Left cardiac atrium (tissue), 4 donors: Measurements from ENCODE around the gene COL27A1. TPM values are rescaled to one million over a fixed set of nuclear protein-coding genes. Genes with fewer than 3 reads are reported as not detected.

Experiments
- ATAC-seq, 2 donors: fragments of 200-7000 bp; cut with Tn5 transposase; one replicate each; pipeline ENCODE4 v1.9.1; 2020; ENCODE audit warnings: mild to moderate bottlenecking in 2 of 2, moderate library complexity in 2 of 2
- DNase-seq: peaks from one replicate; pipeline ENCODE4 v3.0.0-alpha.2; 2020
- intact Hi-C, 2 donors: fragments of 100-400 bp; cut with DNase I; formaldehyde crosslinking; loops; one replicate each; pipeline versions ENCODE4 v1.14.1 to v1.15.1; 2022 to 2023
- total RNA-seq, 2 donors: library from RNA; stranded (reverse); fragmentation: NEBNext Ultra II Directional; extraction: Animal tissue kit (Norgen Biotek cat#: 25700); gene quantifications; one replicate each; pipeline ENCODE4 v1.2.1, GENCODE V29; 2021
- donor health status: DM: no; HTN: yes; CAD: no.
- donor health status: DM: no; HTN: yes; CAD: no; lungs with severe emphysema.
- donor health status: DM: yes; HTN: yes; CAD: no.
- donor health status: Dilated cardiomyopathy.

The COL27A1 gene
- total RNA-seq, 2 donors from 2014 or later: 7.0 to 9.2 TPM

- ATAC-seq: no peak
- DNase-seq: no peak
- intact Hi-C loops: loop anchor here (5.0 to 10.0 kb wide), 3 partner anchors 95 to 133 kb away; no protein-coding TSS in a partner anchor
These were observed 4.4 kb downstream of the COL27A1 start for GRCh38 chr9:114159691-114160090.

- intact Hi-C loops: no loop called here
- ATAC-seq (no peak), DNase-seq (no peak)
These were observed 6.2 kb downstream of the COL27A1 start for GRCh38 chr9:114161513-114161912.

GRCh38 chr9:114163517-114163951 lies 8.2 kb downstream of the COL27A1 start:
- intact Hi-C loops: no loop called here
- ATAC-seq: peak; percentile 75 to 94
- DNase-seq: no peak

GRCh38 chr9:114164191-114164794 lies 9.0 kb downstream of the COL27A1 start:
- intact Hi-C loops: no loop called here
- ATAC-seq: no peak
- DNase-seq: peak; percentile 1

- DNase-seq (no peak), ATAC-seq (no peak)
- intact Hi-C loops: no loop called here
These were observed 10.2 kb downstream of the COL27A1 start for GRCh38 chr9:114165407-114166102.

- ATAC-seq: no peak
- intact Hi-C loops: no loop called here
- DNase-seq: no peak
These were observed 10.8 kb downstream of the COL27A1 start for GRCh38 chr9:114166103-114166470.

- DNase-seq (peak; percentile 16), ATAC-seq (no peak)
- intact Hi-C loops: no loop called here
These were observed 11.6 kb downstream of the COL27A1 start for GRCh38 chr9:114166614-114167572.

- no peak for ATAC-seq
- intact Hi-C loops: no loop called here
- peak; percentile 17 for DNase-seq
These were observed 12.3 kb downstream of the COL27A1 start for GRCh38 chr9:114167591-114168091.

- peak; percentile 16 for DNase-seq
- intact Hi-C loops: no loop called here
- ATAC-seq: no peak
These were observed 13.1 kb downstream of the COL27A1 start for GRCh38 chr9:114168281-114169028.

GRCh38 chr9:114169029-114169951 lies 14.0 kb downstream of the COL27A1 start:
- peak; percentile 21 for DNase-seq

GRCh38 chr9:114169952-114170770 lies 14.8 kb downstream of the COL27A1 start:
- DNase-seq (peak; percentile 2), ATAC-seq (no peak)
- intact Hi-C loops: no loop called here

More at GRCh38 chr9:114169029-114169951, 14.0 kb downstream of the COL27A1 start:
- intact Hi-C loops: no loop called here
- peak; percentile 55 to 63 for ATAC-seq

GRCh38 chr9:114170771-114171461 lies 15.6 kb downstream of the COL27A1 start:
- intact Hi-C loops: no loop called here
- DNase-seq: no peak
- no peak for ATAC-seq

GRCh38 chr9:114171500-114171899 lies 16.2 kb downstream of the COL27A1 start:
- intact Hi-C loops: no loop called here
- ATAC-seq (no peak), DNase-seq (no peak)

- intact Hi-C loops: no loop called here
- peak; percentile 14 for DNase-seq
These were observed 17.9 kb downstream of the COL27A1 start for GRCh38 chr9:114172981-114173833.

GRCh38 chr9:114174557-114174875 lies 19.2 kb downstream of the COL27A1 start:
- DNase-seq (peak; percentile 1), ATAC-seq (no peak)
- intact Hi-C loops: no loop called here

More at GRCh38 chr9:114172981-114173833, 17.9 kb downstream of the COL27A1 start:
- peak; percentile 4 to 21 for ATAC-seq
